ENCODE data around the gene BCL2L1. TPM values are rescaled to one million over a fixed set of nuclear protein-coding genes. Genes with fewer than 3 reads are reported as not detected.
A peak's percentile ranks its signal among the peaks of the same experiment; 100 is the strongest.

Gene BCL2L1
- total and polyA plus RNA-seq, 2 experiments from 2014 or later = 42.4 to 110 TPM

DNA sequence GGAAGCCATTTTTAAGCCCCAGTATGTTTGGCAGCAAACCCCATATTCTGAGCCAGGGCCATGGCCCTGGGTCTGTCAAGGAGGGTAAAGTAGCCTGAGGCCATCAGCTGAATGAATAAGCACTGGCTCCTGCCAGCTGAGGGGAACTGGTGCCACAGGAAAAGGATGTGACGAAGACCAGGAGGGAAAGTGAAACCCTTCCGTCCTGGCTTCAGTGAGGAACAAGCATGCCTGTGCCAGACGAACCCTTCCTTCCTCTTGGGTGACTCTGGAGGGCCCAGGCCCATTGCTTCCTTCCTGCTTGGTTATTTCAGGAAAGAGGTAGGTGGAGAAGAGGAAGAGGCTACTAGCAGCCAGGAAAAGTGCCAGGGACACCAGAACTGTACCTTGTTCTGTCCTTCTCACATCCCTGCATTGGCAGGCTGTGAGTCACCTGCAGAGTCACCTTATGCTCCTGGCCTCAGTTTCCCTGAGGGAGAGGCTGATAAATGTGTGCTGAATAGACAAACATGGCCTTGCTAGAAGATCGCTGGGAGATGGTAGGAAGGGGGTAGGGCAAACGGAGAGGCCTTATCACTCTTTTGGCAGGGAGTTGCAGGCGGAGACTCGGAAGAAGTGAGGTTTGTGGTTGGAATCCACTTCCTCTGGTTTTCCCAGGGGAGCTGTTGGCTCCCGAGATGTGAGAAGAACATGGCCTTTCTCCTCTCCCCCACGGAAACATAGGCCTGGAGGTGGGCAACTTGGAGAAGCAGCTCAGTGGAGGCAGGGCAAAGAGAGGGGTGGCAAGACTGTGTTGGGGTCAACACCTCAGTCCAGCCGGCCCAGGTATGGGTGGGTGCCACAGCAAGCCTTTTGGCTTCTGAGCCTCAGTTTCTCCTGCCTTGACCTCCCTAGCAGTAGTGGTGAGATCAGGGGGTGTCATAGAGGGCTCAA is 47.5 kb downstream of the BCL2L1 start (continued):
- TF ChIP-seq, protein P1, sequence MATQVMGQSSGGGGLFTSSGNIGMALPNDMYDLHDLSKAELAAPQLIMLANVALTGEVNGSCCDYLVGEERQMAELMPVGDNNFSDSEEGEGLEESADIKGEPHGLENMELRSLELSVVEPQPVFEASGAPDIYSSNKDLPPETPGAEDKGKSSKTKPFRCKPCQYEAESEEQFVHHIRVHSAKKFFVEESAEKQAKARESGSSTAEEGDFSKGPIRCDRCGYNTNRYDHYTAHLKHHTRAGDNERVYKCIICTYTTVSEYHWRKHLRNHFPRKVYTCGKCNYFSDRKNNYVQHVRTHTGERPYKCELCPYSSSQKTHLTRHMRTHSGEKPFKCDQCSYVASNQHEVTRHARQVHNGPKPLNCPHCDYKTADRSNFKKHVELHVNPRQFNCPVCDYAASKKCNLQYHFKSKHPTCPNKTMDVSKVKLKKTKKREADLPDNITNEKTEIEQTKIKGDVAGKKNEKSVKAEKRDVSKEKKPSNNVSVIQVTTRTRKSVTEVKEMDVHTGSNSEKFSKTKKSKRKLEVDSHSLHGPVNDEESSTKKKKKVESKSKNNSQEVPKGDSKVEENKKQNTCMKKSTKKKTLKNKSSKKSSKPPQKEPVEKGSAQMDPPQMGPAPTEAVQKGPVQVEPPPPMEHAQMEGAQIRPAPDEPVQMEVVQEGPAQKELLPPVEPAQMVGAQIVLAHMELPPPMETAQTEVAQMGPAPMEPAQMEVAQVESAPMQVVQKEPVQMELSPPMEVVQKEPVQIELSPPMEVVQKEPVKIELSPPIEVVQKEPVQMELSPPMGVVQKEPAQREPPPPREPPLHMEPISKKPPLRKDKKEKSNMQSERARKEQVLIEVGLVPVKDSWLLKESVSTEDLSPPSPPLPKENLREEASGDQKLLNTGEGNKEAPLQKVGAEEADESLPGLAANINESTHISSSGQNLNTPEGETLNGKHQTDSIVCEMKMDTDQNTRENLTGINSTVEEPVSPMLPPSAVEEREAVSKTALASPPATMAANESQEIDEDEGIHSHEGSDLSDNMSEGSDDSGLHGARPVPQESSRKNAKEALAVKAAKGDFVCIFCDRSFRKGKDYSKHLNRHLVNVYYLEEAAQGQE (IDR thresholded peaks at IDR 0.05; ENCODE audit: unreplicated experiment) = no peak
- no peak for TF ChIP-seq STAT1 (IDR thresholded peaks at IDR 0.05; ENCODE audit: unreplicated experiment)
- TF ChIP-seq EZH2phosphoT487 (IDR thresholded peaks at IDR 0.05; ENCODE audit: unreplicated experiment) = no peak
- no peak for TF ChIP-seq ZNF114 (CRISPR knock-in tag; IDR thresholded peaks at IDR 0.05)
- TF ChIP-seq, protein P2, sequence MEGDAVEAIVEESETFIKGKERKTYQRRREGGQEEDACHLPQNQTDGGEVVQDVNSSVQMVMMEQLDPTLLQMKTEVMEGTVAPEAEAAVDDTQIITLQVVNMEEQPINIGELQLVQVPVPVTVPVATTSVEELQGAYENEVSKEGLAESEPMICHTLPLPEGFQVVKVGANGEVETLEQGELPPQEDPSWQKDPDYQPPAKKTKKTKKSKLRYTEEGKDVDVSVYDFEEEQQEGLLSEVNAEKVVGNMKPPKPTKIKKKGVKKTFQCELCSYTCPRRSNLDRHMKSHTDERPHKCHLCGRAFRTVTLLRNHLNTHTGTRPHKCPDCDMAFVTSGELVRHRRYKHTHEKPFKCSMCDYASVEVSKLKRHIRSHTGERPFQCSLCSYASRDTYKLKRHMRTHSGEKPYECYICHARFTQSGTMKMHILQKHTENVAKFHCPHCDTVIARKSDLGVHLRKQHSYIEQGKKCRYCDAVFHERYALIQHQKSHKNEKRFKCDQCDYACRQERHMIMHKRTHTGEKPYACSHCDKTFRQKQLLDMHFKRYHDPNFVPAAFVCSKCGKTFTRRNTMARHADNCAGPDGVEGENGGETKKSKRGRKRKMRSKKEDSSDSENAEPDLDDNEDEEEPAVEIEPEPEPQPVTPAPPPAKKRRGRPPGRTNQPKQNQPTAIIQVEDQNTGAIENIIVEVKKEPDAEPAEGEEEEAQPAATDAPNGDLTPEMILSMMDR (conservative IDR thresholded peaks at IDR 0.05; ENCODE audit: low read depth in 2 of 2) = no peak
- no peak for TF ChIP-seq NANOG (IDR thresholded peaks at IDR 0.05; ENCODE audit: borderline replicate concordance)
- no peak for TF ChIP-seq JUNB (IDR thresholded peaks at IDR 0.05; ENCODE audit: unreplicated experiment)
- no peak for TF ChIP-seq ZNF331 (CRISPR knock-in tag; IDR thresholded peaks at IDR 0.05; ENCODE audit: low read depth)
- no peak; the same call in 1 of the 2 replicates for TF ChIP-seq POLR2AphosphoS5 (IDR thresholded peaks at IDR 0.05; ENCODE audit: low read depth)

DNA sequence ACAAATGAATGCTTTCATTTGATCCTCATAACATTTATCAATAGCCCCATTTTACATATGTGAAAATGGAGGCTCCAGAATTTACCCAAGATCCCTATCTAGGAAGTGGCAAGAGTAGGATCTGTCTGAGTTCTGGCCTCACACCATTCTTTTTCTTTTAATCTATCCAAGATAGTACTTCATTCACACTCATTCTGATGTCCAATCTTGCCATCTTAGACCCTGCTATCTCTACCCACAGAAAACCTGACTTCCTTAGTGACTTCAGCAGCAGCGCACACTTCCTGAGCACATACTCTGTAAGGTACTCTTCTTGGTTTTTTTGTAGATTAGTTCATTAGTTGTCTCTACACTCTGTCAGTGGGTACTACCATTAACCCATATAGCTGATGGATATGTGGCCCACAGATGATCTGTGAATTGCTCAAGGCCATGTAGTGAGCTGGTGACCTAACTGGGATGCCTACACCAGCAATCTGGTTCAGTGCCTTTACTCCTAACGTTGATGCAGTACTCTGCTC is 48.7 kb downstream of the BCL2L1 start:
- DNase-seq (ENCODE audit: low spot score) (no peak), ATAC-seq (no peak)
- Histone ChIP-seq H3K9me2 (ENCODE audit: insufficient read depth) (no peaks in the 10 kb centered on the region; the same call in 1 of the 2 replicates), H3K4me3 (no peak overlapping the region), H3K27ac (ENCODE audit: low read depth) (peak overlapping the region; percentile 37), H3K27me3 (ENCODE audit: insufficient read depth) (no peaks in the 10 kb centered on the region), H2AFZ (no peak overlapping the region), H3K79me2 (replicated peaks; ENCODE audit: insufficient read depth) (peaks cover 40% of the 10 kb centered on the region), H3K4me2 (no peak overlapping the region), H3K4me1 (ENCODE audit: insufficient read depth) (peaks cover 12% of the 10 kb centered on the region), H3K36me3 (ENCODE audit: insufficient read depth) (0 out of 2 replicates have a peak, but pooled peaks cover 10% of the 10 kb centered on the region), H4K20me1 (replicated peaks; ENCODE audit: insufficient read depth) (peaks cover 21% of the 10 kb centered on the region), H3F3A (replicated peaks; ENCODE audit: low read depth) (peaks cover 29% of the 10 kb centered on the region)
- no peaks in the 10 kb centered on the region for H3K9me3 Mint-ChIP-seq
- H3K27ac Mint-ChIP-seq = no peak overlapping the region
- H3K4me1 Mint-ChIP-seq = peaks cover 19% of the 10 kb centered on the region
- H3K36me3 Mint-ChIP-seq (ENCODE audit: low read depth) = peaks cover 16% of the 10 kb centered on the region
- peaks cover 5% of the 10 kb centered on the region for H3K27me3 Mint-ChIP-seq (ENCODE audit: insufficient read depth, low read depth, poor library complexity)
- TF ChIP-seq, protein P2 (conservative IDR thresholded peaks at IDR 0.05; ENCODE audit: low read depth in 2 of 2) = no peak
- TF ChIP-seq EZH2phosphoT487 (IDR thresholded peaks at IDR 0.05; ENCODE audit: unreplicated experiment) = no peak
- TF ChIP-seq, protein P1 (IDR thresholded peaks at IDR 0.05; ENCODE audit: unreplicated experiment) = no peak
- no peak for TF ChIP-seq JUNB (IDR thresholded peaks at IDR 0.05; ENCODE audit: unreplicated experiment)
- H3K4me3 Mint-ChIP-seq = no peak overlapping the region

Measured in GM23338 (cell line).